Keratinocyte (primary cell): ENCODE results near the gene ACTG1.

Experiments
- EZH2 ChIP-seq: IDR thresholded peaks from one replicate; pipeline ENCODE4 v1.6.1; 2012; ENCODE audit warnings: inconsistent platforms, mild to moderate bottlenecking, low read length, moderate library complexity
- TF ChIP-seq, protein P1 (sequence below), 3 experiments: IDR thresholded peaks in 1 of 3; conservative IDR thresholded peaks in 1 of 3; optimal IDR thresholded peaks in 1 of 3; 2 replicates in 2 of 3; 3 replicates in 1 of 3; pipeline versions ENCODE3 to v1.5.1; 2011; ENCODE audit warnings: low read length in 3 of 3, mild to moderate bottlenecking in 3 of 3, moderate library complexity in 2 of 3, control low read depth in 1 of 3, inconsistent platforms in 1 of 3; ENCODE audit not compliant: insufficient read depth in 2 of 3; ENCODE audit errors: extremely low read depth in 1 of 3

- TF ChIP-seq, protein P1, sequence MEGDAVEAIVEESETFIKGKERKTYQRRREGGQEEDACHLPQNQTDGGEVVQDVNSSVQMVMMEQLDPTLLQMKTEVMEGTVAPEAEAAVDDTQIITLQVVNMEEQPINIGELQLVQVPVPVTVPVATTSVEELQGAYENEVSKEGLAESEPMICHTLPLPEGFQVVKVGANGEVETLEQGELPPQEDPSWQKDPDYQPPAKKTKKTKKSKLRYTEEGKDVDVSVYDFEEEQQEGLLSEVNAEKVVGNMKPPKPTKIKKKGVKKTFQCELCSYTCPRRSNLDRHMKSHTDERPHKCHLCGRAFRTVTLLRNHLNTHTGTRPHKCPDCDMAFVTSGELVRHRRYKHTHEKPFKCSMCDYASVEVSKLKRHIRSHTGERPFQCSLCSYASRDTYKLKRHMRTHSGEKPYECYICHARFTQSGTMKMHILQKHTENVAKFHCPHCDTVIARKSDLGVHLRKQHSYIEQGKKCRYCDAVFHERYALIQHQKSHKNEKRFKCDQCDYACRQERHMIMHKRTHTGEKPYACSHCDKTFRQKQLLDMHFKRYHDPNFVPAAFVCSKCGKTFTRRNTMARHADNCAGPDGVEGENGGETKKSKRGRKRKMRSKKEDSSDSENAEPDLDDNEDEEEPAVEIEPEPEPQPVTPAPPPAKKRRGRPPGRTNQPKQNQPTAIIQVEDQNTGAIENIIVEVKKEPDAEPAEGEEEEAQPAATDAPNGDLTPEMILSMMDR (optimal IDR thresholded peaks at IDR 0.05 in 1 of 3, IDR thresholded peaks at IDR 0.05 in 1 of 3, conservative IDR thresholded peaks at IDR 0.05 in 1 of 3; ENCODE audit: extremely low read depth in 1 of 3, insufficient read depth in 2 of 3, low read length in 3 of 3) = peak; percentile 18 to 64 (median 58)
- TF ChIP-seq EZH2 = no peak
Observed at GRCh38 chr17:81537343-81537855, 24.8 kb upstream of the ACTG1 start.
